GM20431 (cell line): Measurements from ENCODE around the gene WASF2.
"Not testable (repeated sequence)": the region's sequence is repeated elsewhere in the genome, so short reads cannot be mapped to it uniquely, and the experiment has no call there.

Source experiments
- in situ Hi-C: fragments of 300-500 bp; cut with MseI, MboI; formaldehyde crosslinking; loops from one replicate; pipeline ENCODE4 v1.15.0; 2020; ENCODE audit warnings: low sequenced_read_pairs; ENCODE audit not compliant: unreplicated experiment

WASF2 gene

GRCh38 chr1:27430903-27431600 lies 58.9 kb downstream of the WASF2 start:
- in situ Hi-C loops: no loop called here

GRCh38 chr1:27429029-27429425 lies 60.9 kb downstream of the WASF2 start:
- in situ Hi-C loops: no loop called here

- in situ Hi-C loops: no loop called here
These were observed 61.5 kb downstream of the WASF2 start for GRCh38 chr1:27428316-27429028.

GRCh38 chr1:27427816-27428315 lies 62.1 kb downstream of the WASF2 start:
- in situ Hi-C loops: no loop called here

- in situ Hi-C loops: no loop called here
These were observed 62.6 kb downstream of the WASF2 start for GRCh38 chr1:27427329-27427728.

GRCh38 chr1:27423709-27424108 lies 66.3 kb downstream of the WASF2 start:
- in situ Hi-C loops: no loop called here

GRCh38 chr1:27418326-27419185 lies 71.4 kb downstream of the WASF2 start:
- in situ Hi-C loops: no loop called here

GRCh38 chr1:27417713-27418112 lies 72.3 kb downstream of the WASF2 start:
- in situ Hi-C loops: no loop called here

GRCh38 chr1:27416387-27417111 lies 73.4 kb downstream of the WASF2 start:
- in situ Hi-C loops: no loop called here

GRCh38 chr1:27414091-27414490 lies 75.9 kb downstream of the WASF2 start:
- in situ Hi-C loops: no loop called here

- in situ Hi-C loops: no loop called here
These were observed 77.0 kb downstream of the WASF2 start for GRCh38 chr1:27413004-27413403.

GRCh38 chr1:27412502-27412901 lies 77.5 kb downstream of the WASF2 start:
- in situ Hi-C loops: no loop called here

GRCh38 chr1:27410709-27411108 lies 79.3 kb downstream of the WASF2 start:
- in situ Hi-C loops: no loop called here

GRCh38 chr1:27409669-27410068 lies 80.3 kb downstream of the WASF2 start:
- in situ Hi-C loops: no loop called here

- in situ Hi-C loops: no loop called here
These were observed 81.8 kb downstream of the WASF2 start for GRCh38 chr1:27408151-27408550.

GRCh38 chr1:27406791-27407190 lies 83.2 kb downstream of the WASF2 start:
- in situ Hi-C loops: not testable (repeated sequence)

GRCh38 chr1:27406362-27406680 lies 83.6 kb downstream of the WASF2 start:
- in situ Hi-C loops: no loop called here

- in situ Hi-C loops: not testable (repeated sequence)
These were observed 84.2 kb downstream of the WASF2 start for GRCh38 chr1:27405598-27406361.

- in situ Hi-C loops: no loop called here
These were observed 84.9 kb downstream of the WASF2 start for GRCh38 chr1:27405074-27405473.
